CD14-positive monocyte (primary cell): ENCODE data around the gene FHIT. TPM values are rescaled to one million over a fixed set of nuclear protein-coding genes. Genes with fewer than 3 reads are reported as not detected.

ENCODE experiments used
- DNase-seq, 3 donors: peaks; one replicate each; pipeline ENCODE4 v3.0.0-alpha.2; 2011 to 2022
- H2AFZ ChIP-seq: 2 replicates; pipeline ENCODE4 v1.6.0; 2012; ENCODE audit warnings: mild to moderate bottlenecking, low read depth, low read length, inconsistent platforms; ENCODE audit not compliant: insufficient read depth, poor library complexity, severe bottlenecking
- H3K27ac ChIP-seq, 2 donors: 1 replicate in 1 of 2; 2 replicates in 1 of 2; pipeline ENCODE4 v1.5.1; 2012 to 2013; ENCODE audit warnings: low read length in 2 of 2, control low read depth in 1 of 2, inconsistent platforms in 1 of 2, low read depth in 1 of 2, mild to moderate bottlenecking in 1 of 2
- H3K27me3 ChIP-seq, 2 donors: one replicate each; pipeline versions ENCODE4 v1.6.0 to v1.6.1; 2011 to 2013; ENCODE audit warnings: low read length in 2 of 2; ENCODE audit not compliant: control insufficient read depth in 2 of 2, insufficient read depth in 2 of 2
- H3K36me3 ChIP-seq, 2 donors: replicated peaks in 1 of 2; 1 replicate in 1 of 2; 2 replicates in 1 of 2; pipeline versions ENCODE4 v1.5.1 to v1.6.1; 2012 to 2013; ENCODE audit warnings: low read length in 2 of 2, control low read depth in 1 of 2, inconsistent platforms in 1 of 2, mild to moderate bottlenecking in 1 of 2; ENCODE audit not compliant: insufficient read depth in 2 of 2, control insufficient read depth in 1 of 2
- H3K4me1 ChIP-seq, 2 donors: 1 replicate in 1 of 2; 2 replicates in 1 of 2; pipeline versions ENCODE4 v1.5.1 to v1.6.1; 2012 to 2013; ENCODE audit warnings: low read length in 2 of 2, control low read depth in 1 of 2, inconsistent platforms in 1 of 2, mild to moderate bottlenecking in 1 of 2, moderate library complexity in 1 of 2; ENCODE audit not compliant: insufficient read depth in 2 of 2, control insufficient read depth in 1 of 2
- H3K4me2 ChIP-seq: replicated peaks from 2 replicates; pipeline ENCODE3; 2012; ENCODE audit warnings: low read length, moderate library complexity, mild to moderate bottlenecking; ENCODE audit not compliant: poor library complexity, severe bottlenecking; ENCODE audit errors: extremely low read depth
- H3K4me3 ChIP-seq, 3 experiments: fragments of 200-600 bp in 1 of 3; sonication (generic) in 1 of 3; replicated peaks in 1 of 3; 1 replicate in 2 of 3; 2 replicates in 1 of 3; pipeline ENCODE4 v1.5.1; 2011 to 2013; ENCODE audit warnings: low read length in 3 of 3, mild to moderate bottlenecking in 3 of 3, control low read depth in 2 of 3, low read depth in 2 of 3, inconsistent platforms in 1 of 3, moderate library complexity in 1 of 3
- H3K79me2 ChIP-seq: 2 replicates; pipeline ENCODE4 v1.6.0; 2012; ENCODE audit warnings: mild to moderate bottlenecking, control low read depth, inconsistent platforms, low read length, moderate library complexity; ENCODE audit not compliant: insufficient read depth
- H3K9ac ChIP-seq: 2 replicates; pipeline ENCODE4 v1.6.0; 2017; ENCODE audit warnings: low read length, mild to moderate bottlenecking; ENCODE audit not compliant: insufficient read depth, poor library complexity, severe bottlenecking
- H3K9me3 ChIP-seq, 2 donors: replicated peaks in 1 of 2; 1 replicate in 1 of 2; 2 replicates in 1 of 2; pipeline versions ENCODE4 v1.5.1 to v1.6.1; 2012 to 2013; ENCODE audit warnings: low read length in 2 of 2, control low read depth in 1 of 2; ENCODE audit not compliant: control insufficient read depth in 1 of 2, insufficient read depth in 1 of 2
- H4K20me1 ChIP-seq: 2 replicates; pipeline ENCODE4 v1.6.0; 2012; ENCODE audit warnings: mild to moderate bottlenecking, low read length, control low read depth, moderate library complexity; ENCODE audit not compliant: insufficient read depth
- H3K27ac Mint-ChIP-seq, 7 donors: one replicate each; pipeline ENCODE4 v1.8.0; 2020; ENCODE audit warnings: mild to moderate bottlenecking in 7 of 7, mixed read lengths in 7 of 7, moderate library complexity in 6 of 7, inconsistent platforms in 2 of 7
- H3K27me3 Mint-ChIP-seq, 3 donors: one replicate each; pipeline ENCODE4 v1.8.0; 2021 to 2022; ENCODE audit warnings: low read depth in 3 of 3, mild to moderate bottlenecking in 3 of 3, mixed read lengths in 3 of 3, moderate library complexity in 3 of 3, inconsistent platforms in 1 of 3
- H3K36me3 Mint-ChIP-seq, 2 donors: one replicate each; pipeline ENCODE4 v1.8.0; 2020; ENCODE audit warnings: mixed read lengths in 2 of 2, inconsistent platforms in 1 of 2, mild to moderate bottlenecking in 1 of 2
- H3K4me1 Mint-ChIP-seq: one replicate; pipeline ENCODE4 v1.8.0; 2020; ENCODE audit warnings: mild to moderate bottlenecking, mixed read lengths
- H3K4me3 Mint-ChIP-seq, 2 donors: one replicate each; pipeline ENCODE4 v1.8.0; 2020; ENCODE audit warnings: mild to moderate bottlenecking in 2 of 2, mixed read lengths in 2 of 2, moderate library complexity in 1 of 2
- H3K9me3 Mint-ChIP-seq, 7 donors: one replicate each; pipeline ENCODE4 v1.8.0; 2020 to 2022; ENCODE audit warnings: mixed read lengths in 7 of 7, mild to moderate bottlenecking in 6 of 7, moderate library complexity in 6 of 7, inconsistent platforms in 2 of 7
- WGBS: methylation state at CpG from one replicate; pipeline ENCODE4 v1.1.5; 2013; ENCODE audit warnings: missing lambda C conversion rate; ENCODE audit not compliant: insufficient coverage; 5-methylcytosine and 5-hydroxymethylcytosine counted together
- intact Hi-C, 2 donors: fragments of 100-400 bp; cut with micrococcal nuclease; formaldehyde crosslinking; loops; one replicate each; pipeline versions ENCODE4 v1.15.0 to v1.15.1; 2023
- polyA plus RNA-seq, 3 donors: library from polyadenylated mRNA; depleted of rRNA in 1 of 3; unstranded in 2 of 3; stranded (reverse) in 1 of 3; fragments of 300-500 nt in 2 of 3; fragments of >200 nt in 1 of 3; fragmentation: Illumina TruSeq in 2 of 3; gene quantifications; 1 replicate in 2 of 3; 2 replicates in 1 of 3; pipeline ENCODE4 v1.2.3, GENCODE V29; 2012 to 2021
- TF ChIP-seq, protein P1 (sequence below): fragments of 200-600 bp; IDR thresholded peaks from one replicate; pipeline ENCODE4 v1.8.0; 2022; ENCODE audit warnings: antibody characterized with exemption, mild to moderate bottlenecking

FHIT gene
- polyA plus RNA-seq, 3 donors: 1.7 to 3.4 (median 3.2) TPM

DNA sequence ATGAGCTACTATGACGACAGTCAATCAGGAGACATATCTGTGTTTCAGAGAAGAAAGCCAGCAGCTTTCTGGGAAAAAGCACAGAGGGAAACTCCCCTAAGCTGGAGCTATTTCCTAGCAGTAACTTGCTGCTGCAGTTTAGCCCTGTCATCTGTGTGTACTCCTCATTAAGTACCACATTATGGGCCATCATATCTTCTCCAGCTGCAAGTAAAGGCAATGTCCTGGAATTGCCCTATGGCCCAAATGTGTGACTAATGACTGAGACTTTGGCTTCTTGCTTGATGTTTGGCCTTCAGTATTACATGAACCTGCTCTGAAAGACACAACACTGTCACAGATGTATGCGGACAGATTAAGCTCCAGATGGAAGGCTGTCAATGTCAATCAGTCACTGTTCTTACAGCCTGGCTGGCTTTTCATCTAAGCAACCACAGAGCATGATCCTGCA, 190.8 kb downstream of the FHIT start:
- H3K9me3 ChIP-seq: no peaks in the 10 kb centered on the region
- DNase-seq: no peak
- 100% methylated on average over 2 of the region's 2 CpGs for WGBS
- H3K27me3 ChIP-seq: no peaks in the 10 kb centered on the region
- no peaks in the 10 kb centered on the region for H3K4me1 ChIP-seq
- no peak overlapping the region for H3K4me3 ChIP-seq
- Mint-ChIP-seq H3K4me1 (peaks cover 6% of the 10 kb centered on the region), H3K36me3 (no peaks in the 10 kb centered on the region), H3K27ac (no peak overlapping the region), H3K9me3 (peaks cover 0 to 11% (median 3%) of the 10 kb centered on the region in 7 donors), H3K4me3 (no peak overlapping the region), H3K27me3 (no peaks in the 10 kb centered on the region)
- intact Hi-C loops: no loop called here
- no peak overlapping the region for H3K4me2 ChIP-seq
- no peaks in the 10 kb centered on the region for H4K20me1 ChIP-seq
- H3K79me2 ChIP-seq: no peaks in the 10 kb centered on the region
- H3K36me3 ChIP-seq: no peaks in the 10 kb centered on the region
- no peak overlapping the region for H3K27ac ChIP-seq
- no peak overlapping the region for H2AFZ ChIP-seq
- TF ChIP-seq, protein P1, sequence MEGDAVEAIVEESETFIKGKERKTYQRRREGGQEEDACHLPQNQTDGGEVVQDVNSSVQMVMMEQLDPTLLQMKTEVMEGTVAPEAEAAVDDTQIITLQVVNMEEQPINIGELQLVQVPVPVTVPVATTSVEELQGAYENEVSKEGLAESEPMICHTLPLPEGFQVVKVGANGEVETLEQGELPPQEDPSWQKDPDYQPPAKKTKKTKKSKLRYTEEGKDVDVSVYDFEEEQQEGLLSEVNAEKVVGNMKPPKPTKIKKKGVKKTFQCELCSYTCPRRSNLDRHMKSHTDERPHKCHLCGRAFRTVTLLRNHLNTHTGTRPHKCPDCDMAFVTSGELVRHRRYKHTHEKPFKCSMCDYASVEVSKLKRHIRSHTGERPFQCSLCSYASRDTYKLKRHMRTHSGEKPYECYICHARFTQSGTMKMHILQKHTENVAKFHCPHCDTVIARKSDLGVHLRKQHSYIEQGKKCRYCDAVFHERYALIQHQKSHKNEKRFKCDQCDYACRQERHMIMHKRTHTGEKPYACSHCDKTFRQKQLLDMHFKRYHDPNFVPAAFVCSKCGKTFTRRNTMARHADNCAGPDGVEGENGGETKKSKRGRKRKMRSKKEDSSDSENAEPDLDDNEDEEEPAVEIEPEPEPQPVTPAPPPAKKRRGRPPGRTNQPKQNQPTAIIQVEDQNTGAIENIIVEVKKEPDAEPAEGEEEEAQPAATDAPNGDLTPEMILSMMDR: no peak
- H3K9ac ChIP-seq: no peak overlapping the region

DNA sequence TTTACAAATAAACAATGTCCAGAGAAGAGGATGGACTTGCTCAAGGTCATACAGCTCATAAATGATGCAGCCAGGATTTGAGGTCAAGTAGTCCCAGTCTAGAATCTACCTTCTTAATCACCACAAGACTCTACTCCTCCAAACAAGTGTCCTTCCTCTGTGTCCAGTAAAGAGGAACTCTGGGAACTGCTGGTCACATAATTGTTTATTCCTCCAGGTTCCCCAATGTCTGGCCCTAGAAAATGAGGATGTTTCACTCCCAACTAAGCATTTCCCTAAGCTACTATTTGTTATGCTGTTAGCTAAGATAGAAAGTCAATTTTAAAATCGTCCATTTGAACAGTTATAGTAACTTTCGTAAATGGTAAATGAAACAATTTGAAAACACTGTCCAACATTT, 192.4 kb downstream of the FHIT start:
- H3K27me3 Mint-ChIP-seq: no peaks in the 10 kb centered on the region
- H3K79me2 ChIP-seq: no peaks in the 10 kb centered on the region
- H3K4me3 Mint-ChIP-seq: no peak overlapping the region

More for the DNA sequence above, 192.4 kb downstream of the FHIT start:
- H2AFZ ChIP-seq: no peak overlapping the region
- no peak for DNase-seq
- H3K9me3 Mint-ChIP-seq: peaks cover 0 to 11% (median 3%) of the 10 kb centered on the region in 7 donors
- no peaks in the 10 kb centered on the region for H4K20me1 ChIP-seq
- TF ChIP-seq, protein P1: no peak
- H3K27ac Mint-ChIP-seq: no peak overlapping the region
- intact Hi-C loops: no loop called here
- no peaks in the 10 kb centered on the region for H3K27me3 ChIP-seq
- H3K27ac ChIP-seq: no peak overlapping the region
- H3K4me3 ChIP-seq: no peak overlapping the region
- H3K9me3 ChIP-seq: no peaks in the 10 kb centered on the region
- no peaks in the 10 kb centered on the region for H3K36me3 Mint-ChIP-seq
- H3K36me3 ChIP-seq: no peaks in the 10 kb centered on the region
- no peak overlapping the region for H3K4me2 ChIP-seq
- no CpG with 5 or more reads among the region's 2 CpGs for WGBS
- H3K4me1 Mint-ChIP-seq: peaks cover 6% of the 10 kb centered on the region
- H3K4me1 ChIP-seq: no peaks in the 10 kb centered on the region
- no peak overlapping the region for H3K9ac ChIP-seq
